HG03354 (cell line): ENCODE data around the gene INTS3.

ENCODE experiments used
- ATAC-seq: cut with Tn5 transposase; IDR thresholded peaks from one replicate; pipeline ENCODE4 v1.9.1; 2021; ENCODE audit warnings: mild to moderate bottlenecking; ENCODE audit not compliant: unreplicated experiment, poor library complexity, severe bottlenecking

INTS3 gene

GRCh38 chr1:153805886-153806719 lies 78.3 kb downstream of the INTS3 start:
- ATAC-seq, result peak; percentile 12

GRCh38 chr1:153816283-153816889 lies 88.5 kb downstream of the INTS3 start:
- ATAC-seq, result no peak

- no peak for ATAC-seq
Measured at GRCh38 chr1:153818876-153819275, 91.0 kb downstream of the INTS3 start.
